ENCODE results near the gene B4GALT3.

Gene B4GALT3

DNA sequence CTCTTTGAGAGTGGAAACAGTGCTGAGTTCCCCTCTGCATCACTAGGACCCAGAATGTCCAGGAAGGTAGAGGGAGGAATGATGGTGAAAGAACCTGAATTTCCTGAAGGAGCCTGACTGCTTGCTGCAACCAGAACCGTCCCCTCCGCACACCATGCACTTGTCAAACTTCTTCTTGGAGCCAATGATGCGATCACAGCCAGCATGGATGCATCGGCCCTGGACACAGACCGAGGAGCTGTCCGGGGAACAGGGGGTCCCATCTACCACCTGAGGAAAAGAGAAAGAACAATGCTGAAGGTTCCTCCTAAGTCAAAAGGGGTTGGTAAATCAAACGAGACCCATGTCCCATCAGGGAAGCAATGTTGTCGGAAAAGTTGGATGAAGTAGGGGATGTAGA lies 14.7 kb upstream of the B4GALT3 start:
- Histone ChIP-seq H3K9me3 (ENCODE audit: insufficient read depth, low read length) (no peaks in the 10 kb centered on the region), H3K27me3 (ENCODE audit: insufficient read depth, insufficient read length) (no peaks in the 10 kb centered on the region), H3K4me1 (ENCODE audit: insufficient read depth, insufficient read length) (peaks cover 13% of the 10 kb centered on the region), H3K4me3 (ENCODE audit: insufficient read length, low read depth) (no peak overlapping the region), H3K36me3 (ENCODE audit: insufficient read depth, insufficient read length, low read length) (peaks cover 62% of the 10 kb centered on the region), H3K9ac (ENCODE audit: insufficient read length, low read depth) (no peak overlapping the region)
- DNase-seq (ENCODE audit: low read depth, low spot score), result no peak
- TF ChIP-seq ZNF274 (IDR thresholded peaks at IDR 0.05; ENCODE audit: low read depth, low read length) (no peak), YY1 (IDR thresholded peaks at IDR 0.05; ENCODE audit: insufficient read depth, insufficient read length) (no peak), SUZ12 (IDR thresholded peaks at IDR 0.05; ENCODE audit: extremely low read depth, insufficient read depth, insufficient read length) (no peak)

DNA sequence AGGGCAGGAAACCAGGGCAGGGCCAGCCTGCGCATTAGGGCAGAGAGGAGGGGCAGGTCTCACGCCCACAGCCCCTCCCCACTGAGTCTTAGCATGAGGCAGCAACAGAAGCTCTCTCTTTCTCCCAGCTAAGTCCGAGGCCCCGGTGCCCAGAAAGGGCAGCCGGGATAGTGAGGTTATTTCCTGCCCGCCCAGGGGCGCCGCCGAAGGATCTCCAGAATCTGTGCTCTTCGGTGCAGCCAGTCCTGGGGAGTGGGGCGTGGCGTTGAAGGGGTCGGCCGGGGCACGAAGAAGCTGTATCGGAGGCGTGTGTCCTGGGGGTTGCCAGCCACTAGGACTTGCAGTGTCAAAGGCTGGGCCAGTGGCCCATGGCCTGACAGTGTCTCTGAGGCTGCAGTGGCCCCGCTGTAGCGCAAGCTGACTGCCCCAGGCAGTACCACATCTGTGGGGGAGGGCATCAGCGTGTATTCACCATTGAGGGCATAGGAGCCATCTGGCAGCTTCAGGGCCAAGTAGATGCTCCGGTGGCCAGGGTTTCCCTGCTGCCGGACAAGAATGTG lies 13.7 kb upstream of the B4GALT3 start:
- Histone ChIP-seq H3K4me1 (ENCODE audit: insufficient read depth, insufficient read length) (peaks cover 8% of the 10 kb centered on the region), H3K4me3 (ENCODE audit: insufficient read length, low read depth) (no peak overlapping the region), H3K36me3 (ENCODE audit: insufficient read depth, insufficient read length, low read length) (peaks cover 56% of the 10 kb centered on the region), H3K9me3 (ENCODE audit: insufficient read depth, low read length) (no peaks in the 10 kb centered on the region), H3K27me3 (ENCODE audit: insufficient read depth, insufficient read length) (no peaks in the 10 kb centered on the region), H3K9ac (ENCODE audit: insufficient read length, low read depth) (peak overlapping the region; percentile 21)
- DNase-seq (ENCODE audit: low read depth, low spot score), result no peak
- TF ChIP-seq SUZ12 (IDR thresholded peaks at IDR 0.05; ENCODE audit: extremely low read depth, insufficient read depth, insufficient read length) (no peak), YY1 (IDR thresholded peaks at IDR 0.05; ENCODE audit: insufficient read depth, insufficient read length) (no peak), ZNF274 (IDR thresholded peaks at IDR 0.05; ENCODE audit: low read depth, low read length) (no peak)

DNA sequence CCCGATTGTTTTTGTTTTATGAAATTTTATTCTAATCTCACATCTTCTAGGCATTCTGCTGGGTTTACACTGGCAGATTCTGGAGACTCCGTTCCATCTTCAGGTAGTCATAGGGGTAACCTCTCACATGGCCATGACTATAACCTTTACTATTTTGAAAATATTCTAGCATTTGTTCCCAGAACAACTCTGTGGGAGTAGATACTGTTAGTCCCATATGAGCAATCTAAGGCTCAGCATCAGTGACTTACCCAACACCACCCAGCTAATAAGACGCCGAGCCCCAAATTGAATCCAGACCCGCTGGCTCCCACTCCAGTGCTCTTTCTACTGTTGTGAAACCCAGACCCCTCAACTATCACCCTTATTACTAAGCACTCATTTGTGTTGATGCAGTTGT lies 11.7 kb upstream of the B4GALT3 start:
- Histone ChIP-seq H3K36me3 (ENCODE audit: insufficient read depth, insufficient read length, low read length) (peaks cover 38% of the 10 kb centered on the region), H3K9me3 (ENCODE audit: insufficient read depth, low read length) (no peaks in the 10 kb centered on the region), H3K9ac (ENCODE audit: insufficient read length, low read depth) (no peak overlapping the region), H3K4me1 (ENCODE audit: insufficient read depth, insufficient read length) (peaks cover 8% of the 10 kb centered on the region), H3K27me3 (ENCODE audit: insufficient read depth, insufficient read length) (no peaks in the 10 kb centered on the region), H3K4me3 (ENCODE audit: insufficient read length, low read depth) (no peak overlapping the region)
- no peak for TF ChIP-seq SUZ12 (IDR thresholded peaks at IDR 0.05; ENCODE audit: extremely low read depth, insufficient read depth, insufficient read length)
- TF ChIP-seq ZNF274 (IDR thresholded peaks at IDR 0.05; ENCODE audit: low read depth, low read length), result no peak
- TF ChIP-seq YY1 (IDR thresholded peaks at IDR 0.05; ENCODE audit: insufficient read depth, insufficient read length), result no peak
- no peak for DNase-seq (ENCODE audit: low read depth, low spot score)

DNA sequence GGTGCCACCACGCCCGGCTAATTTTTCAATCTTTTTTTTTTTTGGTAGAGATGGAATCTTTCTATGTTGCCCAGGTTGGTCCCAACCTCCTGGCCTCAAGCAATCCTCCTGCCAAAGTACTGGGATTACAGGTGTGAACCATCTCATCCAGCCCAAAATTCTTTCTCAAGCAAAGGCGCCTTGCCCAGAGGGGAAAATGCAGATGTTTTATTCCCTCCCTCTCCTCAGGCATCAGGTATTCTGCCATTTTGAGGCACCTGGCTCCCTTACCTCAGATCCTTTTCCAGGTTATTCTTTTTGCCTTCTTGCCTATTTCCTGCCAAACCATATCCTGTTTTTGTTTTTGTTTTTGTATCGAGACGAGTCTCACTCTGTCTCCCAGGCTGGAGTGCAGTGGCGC lies 11.1 kb upstream of the B4GALT3 start:
- H3K36me3 ChIP-seq (ENCODE audit: insufficient read depth, insufficient read length, low read length), result peaks cover 31% of the 10 kb centered on the region
- H3K4me1 ChIP-seq (ENCODE audit: insufficient read depth, insufficient read length), result peaks cover 8% of the 10 kb centered on the region
- H3K9me3 ChIP-seq (ENCODE audit: insufficient read depth, low read length), result no peaks in the 10 kb centered on the region
- H3K4me3 ChIP-seq (ENCODE audit: insufficient read length, low read depth), result no peak overlapping the region
- DNase-seq (ENCODE audit: low read depth, low spot score), result no peak
- H3K27me3 ChIP-seq (ENCODE audit: insufficient read depth, insufficient read length), result no peaks in the 10 kb centered on the region
- no peak for TF ChIP-seq YY1 (IDR thresholded peaks at IDR 0.05; ENCODE audit: insufficient read depth, insufficient read length)
- TF ChIP-seq SUZ12 (IDR thresholded peaks at IDR 0.05; ENCODE audit: extremely low read depth, insufficient read depth, insufficient read length), result no peak
- H3K9ac ChIP-seq (ENCODE audit: insufficient read length, low read depth), result no peak overlapping the region

DNA sequence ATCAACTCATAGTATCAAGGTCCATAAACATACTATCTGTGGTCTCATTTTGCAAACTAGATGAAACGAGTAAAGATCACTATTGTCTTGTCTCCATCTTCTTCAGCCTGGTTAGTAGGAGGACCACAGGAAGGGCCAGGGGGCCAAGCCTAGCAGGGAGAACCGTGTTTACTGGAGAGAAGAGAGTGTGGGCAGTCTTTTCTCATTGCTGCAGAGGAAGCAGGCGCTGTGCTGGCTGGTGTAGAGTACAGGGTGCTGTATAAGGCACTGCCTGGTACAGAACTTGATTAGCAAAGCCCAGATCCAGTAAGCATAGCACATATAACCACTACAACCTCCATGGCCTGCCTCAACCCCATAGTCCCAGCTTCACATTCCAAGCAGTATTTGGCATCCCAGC lies 10.0 kb upstream of the B4GALT3 start:
- Histone ChIP-seq H3K9me3 (ENCODE audit: insufficient read depth, low read length) (no peaks in the 10 kb centered on the region), H3K4me1 (ENCODE audit: insufficient read depth, insufficient read length) (peaks cover 8% of the 10 kb centered on the region), H3K9ac (ENCODE audit: insufficient read length, low read depth) (no peak overlapping the region), H3K36me3 (ENCODE audit: insufficient read depth, insufficient read length, low read length) (peaks cover 22% of the 10 kb centered on the region), H3K4me3 (ENCODE audit: insufficient read length, low read depth) (no peak overlapping the region), H3K27me3 (ENCODE audit: insufficient read depth, insufficient read length) (no peaks in the 10 kb centered on the region)
- TF ChIP-seq YY1 (IDR thresholded peaks at IDR 0.05; ENCODE audit: insufficient read depth, insufficient read length), result no peak
- no peak for TF ChIP-seq ZNF274 (IDR thresholded peaks at IDR 0.05; ENCODE audit: low read depth, low read length)
- TF ChIP-seq SUZ12 (IDR thresholded peaks at IDR 0.05; ENCODE audit: extremely low read depth, insufficient read depth, insufficient read length), result no peak
- no peak for DNase-seq (ENCODE audit: low read depth, low spot score)

DNA sequence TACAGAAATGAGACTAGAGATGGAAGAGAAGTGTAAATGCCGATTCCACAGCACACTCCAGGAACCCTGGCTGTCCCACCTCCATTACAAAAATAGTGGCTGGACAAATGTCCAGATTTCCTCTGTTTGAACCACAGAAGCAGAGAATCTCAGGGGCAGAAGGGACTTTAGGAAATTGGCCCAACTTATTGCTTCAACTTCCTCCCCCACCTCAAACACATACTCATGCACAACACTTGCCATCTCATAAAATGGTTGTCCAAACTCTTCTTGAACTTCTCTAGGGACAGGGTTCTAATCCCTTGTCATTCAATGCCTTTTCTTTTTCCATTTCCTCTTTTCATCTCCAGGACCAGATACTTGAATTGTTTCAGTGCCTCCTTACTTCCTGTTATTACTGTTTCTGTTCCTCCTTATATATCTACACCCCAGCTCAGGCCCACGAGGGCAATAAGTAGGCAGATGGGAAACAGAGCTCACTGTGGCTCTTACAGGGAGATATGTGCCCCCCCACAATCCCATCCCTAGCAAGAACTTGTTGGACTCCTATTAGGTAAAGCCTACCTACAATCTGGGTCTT lies 8.5 kb upstream of the B4GALT3 start:
- Histone ChIP-seq H3K9ac (ENCODE audit: insufficient read length, low read depth) (no peak overlapping the region), H3K4me3 (ENCODE audit: insufficient read length, low read depth) (no peak overlapping the region), H3K36me3 (ENCODE audit: insufficient read depth, insufficient read length, low read length) (peaks cover 8% of the 10 kb centered on the region), H3K27me3 (ENCODE audit: insufficient read depth, insufficient read length) (no peaks in the 10 kb centered on the region), H3K9me3 (ENCODE audit: insufficient read depth, low read length) (no peaks in the 10 kb centered on the region), H3K4me1 (ENCODE audit: insufficient read depth, insufficient read length) (peaks cover 1% of the 10 kb centered on the region)
- no peak for DNase-seq (ENCODE audit: low read depth, low spot score)
- TF ChIP-seq SUZ12 (IDR thresholded peaks at IDR 0.05; ENCODE audit: extremely low read depth, insufficient read depth, insufficient read length) (no peak), ZNF274 (IDR thresholded peaks at IDR 0.05; ENCODE audit: low read depth, low read length) (no peak), YY1 (IDR thresholded peaks at IDR 0.05; ENCODE audit: insufficient read depth, insufficient read length) (no peak)

DNA sequence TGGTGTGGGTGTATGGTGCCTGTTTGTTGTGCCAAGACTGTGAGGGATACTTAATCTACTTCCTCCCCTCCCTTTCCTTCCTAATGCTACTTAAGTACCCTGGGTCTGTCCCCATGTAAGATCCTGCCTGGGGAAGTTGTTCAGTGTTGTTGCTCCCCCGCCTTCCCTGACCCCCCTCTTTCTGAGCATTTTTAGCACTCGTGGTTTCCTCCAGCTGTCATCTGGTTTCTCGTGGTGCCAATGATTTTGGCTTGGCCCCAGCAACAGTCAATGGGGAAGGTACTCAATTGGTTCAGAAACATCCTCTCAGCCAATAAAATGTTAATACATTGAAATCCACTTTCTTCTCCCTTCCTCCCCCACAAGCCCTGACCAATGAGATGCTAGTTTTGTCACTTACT lies 8.0 kb upstream of the B4GALT3 start:
- DNase-seq (ENCODE audit: low read depth, low spot score), result no peak
- H3K4me3 ChIP-seq (ENCODE audit: insufficient read length, low read depth), result no peak overlapping the region

More for the DNA sequence above, 8.0 kb upstream of the B4GALT3 start:
- Histone ChIP-seq H3K4me1 (ENCODE audit: insufficient read depth, insufficient read length) (no peaks in the 10 kb centered on the region), H3K36me3 (ENCODE audit: insufficient read depth, insufficient read length, low read length) (peaks cover 4% of the 10 kb centered on the region), H3K27me3 (ENCODE audit: insufficient read depth, insufficient read length) (no peaks in the 10 kb centered on the region), H3K9ac (ENCODE audit: insufficient read length, low read depth) (no peak overlapping the region), H3K9me3 (ENCODE audit: insufficient read depth, low read length) (no peaks in the 10 kb centered on the region)
- no peak for TF ChIP-seq SUZ12 (IDR thresholded peaks at IDR 0.05; ENCODE audit: extremely low read depth, insufficient read depth, insufficient read length)
- TF ChIP-seq YY1 (IDR thresholded peaks at IDR 0.05; ENCODE audit: insufficient read depth, insufficient read length), result no peak
- TF ChIP-seq ZNF274 (IDR thresholded peaks at IDR 0.05; ENCODE audit: low read depth, low read length), result no peak

All from NT2/D1 (cell line).